Panc1 (cell line): ENCODE measurements around the gene PDGFD. TPM values are rescaled to one million over a fixed set of nuclear protein-coding genes. Genes with fewer than 3 reads are reported as not detected.

Source experiments
- ATAC-seq: fragments of 200-7000 bp; cut with Tn5 transposase; 2 replicates; pipeline ENCODE4 v1.9.1; 2020; ENCODE audit warnings: mild to moderate bottlenecking, moderate library complexity
- BruUV-seq: library from RNA; stranded (reverse); fragments of 400-500 nt; replicated peaks from 2 replicates; lab custom pipeline; 2021; lab: Mats Ljungman, UMichigan
- CTCF ChIA-PET: fragments of 300-600 bp; sonication (Branson Sonifier 250); formaldehyde crosslinking; loops from one replicate; lab custom pipeline; 2022; ENCODE audit warnings: antibody characterized with exemption; lab: Charles Lee
- POLR2A ChIA-PET: fragments of 300-600 bp; sonication (Branson Sonifier 250); formaldehyde crosslinking; loops from one replicate; lab custom pipeline; 2022; ENCODE audit warnings: antibody characterized with exemption; lab: Charles Lee
- DNase-seq: peaks from one replicate; pipeline ENCODE4 v3.0.0-alpha.2; 2010; ENCODE audit warnings: low read depth, low spot score
- H3K27ac ChIP-seq: 2 replicates; pipeline ENCODE4 v1.5.1; 2011; ENCODE audit warnings: mild to moderate bottlenecking, low read length, inconsistent platforms
- H3K27me3 ChIP-seq: fragments of 200-500 bp; sonication (Bioruptor generic); 2 replicates; pipeline ENCODE4 v1.6.0; 2014; ENCODE audit warnings: low read length, inconsistent platforms; ENCODE audit not compliant: control insufficient read depth, insufficient read depth
- H3K36me3 ChIP-seq: fragments of 200-500 bp; sonication (Bioruptor generic); 2 replicates; pipeline ENCODE4 v1.5.1; 2014; ENCODE audit warnings: inconsistent platforms, mild to moderate bottlenecking, low read length, moderate library complexity; ENCODE audit not compliant: control insufficient read depth, insufficient read depth
- H3K4me1 ChIP-seq: 2 replicates; pipeline ENCODE4 v1.5.1; 2011; ENCODE audit warnings: inconsistent platforms, mild to moderate bottlenecking, low read length, moderate library complexity; ENCODE audit not compliant: control insufficient read depth, insufficient read depth
- H3K4me3 ChIP-seq, 2 experiments: 2 replicates each; pipeline ENCODE4 v1.5.1; 2011 to 2012; ENCODE audit warnings: low read depth in 2 of 2, low read length in 2 of 2, mild to moderate bottlenecking in 2 of 2, inconsistent platforms in 1 of 2, moderate library complexity in 1 of 2
- H3K9me3 ChIP-seq: fragments of 200-500 bp; sonication (Bioruptor generic); 2 replicates; pipeline ENCODE4 v1.5.1; 2014; ENCODE audit warnings: low read depth, mild to moderate bottlenecking, inconsistent platforms, low read length, moderate library complexity; ENCODE audit not compliant: control insufficient read depth, insufficient read depth
- CTCF ChIP-seq: fragments of 450-650 bp; IDR thresholded peaks from 2 replicates; pipeline ENCODE4 v1.5.1; 2017; ENCODE audit warnings: mild to moderate bottlenecking
- POLR2AphosphoS5 ChIP-seq: IDR thresholded peaks from 2 replicates; pipeline ENCODE4 v1.6.1; 2012; ENCODE audit warnings: mild to moderate bottlenecking, low read depth, low read length, moderate library complexity
- REST ChIP-seq, 2 experiments: IDR thresholded peaks; 2 replicates each; pipeline ENCODE4 v1.6.1; 2011 to 2012; ENCODE audit warnings: low read depth in 2 of 2, control low read depth in 1 of 2, low read length in 1 of 2, mild to moderate bottlenecking in 1 of 2, moderate library complexity in 1 of 2; ENCODE audit not compliant: insufficient read depth in 1 of 2
- SIN3A ChIP-seq: IDR thresholded peaks from 2 replicates; pipeline ENCODE4 v1.6.1; 2012; ENCODE audit warnings: low read depth, mild to moderate bottlenecking, low read length, moderate library complexity, borderline replicate concordance; ENCODE audit not compliant: insufficient read depth
- TCF7L2 ChIP-seq: IDR thresholded peaks from 2 replicates; pipeline ENCODE4 v1.6.1; 2011; ENCODE audit warnings: mild to moderate bottlenecking, low read depth, low read length, inconsistent platforms
- in situ Hi-C: cut with HindIII; loops from 2 replicates; pipeline ENCODE4 v1.10.0; 2016; ENCODE audit warnings: low sequenced_read_pairs, low pct_unique_long_range_greater_than_20kb
- intact Hi-C: fragments of 100-400 bp; cut with micrococcal nuclease; formaldehyde crosslinking; loops from one replicate; pipeline ENCODE4 v1.10.0; 2022; ENCODE audit not compliant: unreplicated experiment
- total RNA-seq: library from RNA; stranded (reverse); gene quantifications from one replicate; pipeline ENCODE4 v1.2.1, GENCODE V29; 2021; ENCODE audit not compliant: unreplicated experiment

Gene PDGFD
- total RNA-seq, 1 experiment from 2014 or later, result 1.3 TPM

GRCh38 chr11:104009744-104010143 lies 154.2 kb downstream of the PDGFD start:
- Histone ChIP-seq H3K27me3 (no peaks in the 10 kb centered on the region), H3K9me3 (no peaks in the 10 kb centered on the region), H3K36me3 (no peaks in the 10 kb centered on the region), H3K27ac (no peak overlapping the region), H3K4me3 (no peak overlapping the region), H3K4me1 (no peaks in the 10 kb centered on the region)
- ATAC-seq (no peak), DNase-seq (no peak)
- no peak for TF ChIP-seq POLR2AphosphoS5
- TF ChIP-seq CTCF, result no peak
- no peak for TF ChIP-seq TCF7L2
- no peak for TF ChIP-seq REST (IDR thresholded peaks at IDR 0.05; ENCODE audit: insufficient read depth in 1 of 2, low read depth in 2 of 2, low read length in 1 of 2)
- no peak for TF ChIP-seq SIN3A
- ChIA-PET CTCF (no interaction called here), POLR2A (no interaction called here)
- intact Hi-C loops (no loop called here), in situ Hi-C loops (no loop called here)
- no TSS peak for BruUV-seq

GRCh38 chr11:104005234-104005855 lies 158.6 kb downstream of the PDGFD start:
- intact Hi-C loops, result no loop called here
- no peak for DNase-seq
- Histone ChIP-seq H3K27ac (no peak overlapping the region), H3K9me3 (no peaks in the 10 kb centered on the region), H3K27me3 (no peaks in the 10 kb centered on the region), H3K4me1 (no peaks in the 10 kb centered on the region), H3K4me3 (no peak overlapping the region), H3K36me3 (no peaks in the 10 kb centered on the region)
- POLR2A ChIA-PET, result no interaction called here
- no peak for ATAC-seq
- no peak for TF ChIP-seq CTCF
- no TSS peak for BruUV-seq
- CTCF ChIA-PET, result no interaction called here
- in situ Hi-C loops, result no loop called here
